Adrenal gland (tissue), 12 donors: ENCODE results near the gene HPS4. TPM values are rescaled to one million over a fixed set of nuclear protein-coding genes. Genes with fewer than 3 reads are reported as not detected.

Experiments used
- DNase-seq, 7 donors: peaks; one replicate each; pipeline ENCODE4 v3.0.0-alpha.2; 2019 to 2020
- H3K27ac ChIP-seq, 5 donors: fragments of 200-600 bp; sonication (generic) in 4 of 5; 1 replicate in 3 of 5; 2 replicates in 2 of 5; pipeline versions ENCODE4 v1.5.1 to v1.8.0; 2016 to 2020; ENCODE audit warnings: mild to moderate bottlenecking in 1 of 5
- H3K27me3 ChIP-seq: fragments of 200-600 bp; 2 replicates; pipeline ENCODE4 v1.8.0; 2021
- H3K36me3 ChIP-seq, 2 donors: fragments of 200-600 bp; replicated peaks in 1 of 2; 1 replicate in 1 of 2; 2 replicates in 1 of 2; pipeline versions ENCODE4 v1.5.1 to v1.8.0; 2018 to 2022
- H3K4me1 ChIP-seq, 2 donors: fragments of 200-600 bp; replicated peaks in 1 of 2; 1 replicate in 1 of 2; 2 replicates in 1 of 2; pipeline versions ENCODE4 v1.5.1 to v1.8.0; 2018 to 2021
- H3K4me3 ChIP-seq, 4 donors: fragments of 200-600 bp; sonication (generic) in 3 of 4; one replicate each; pipeline ENCODE4 v1.5.1; 2016 to 2018
- H3K9me3 ChIP-seq, 3 donors: fragments of 200-600 bp; sonication (generic) in 1 of 3; replicated peaks in 1 of 3; 1 replicate in 2 of 3; 2 replicates in 1 of 3; pipeline versions ENCODE4 v1.5.1 to v1.8.0; 2016 to 2021
- CTCF ChIP-seq, 6 experiments: fragments of 450-650 bp in 4 of 6; fragments of 200-600 bp in 2 of 6; sonication (generic) in 1 of 6; IDR thresholded peaks; 1 replicate in 5 of 6; 2 replicates in 1 of 6; pipeline versions ENCODE4 v1.5.1 to v1.8.0; 2016 to 2021; ENCODE audit warnings: antibody characterized with exemption in 6 of 6, mild to moderate bottlenecking in 2 of 6, moderate library complexity in 1 of 6
- POLR2A ChIP-seq, 2 donors: fragments of 450-650 bp; IDR thresholded peaks; one replicate each; pipeline ENCODE4 v1.6.1; 2017; ENCODE audit warnings: antibody characterized with exemption in 2 of 2, mild to moderate bottlenecking in 2 of 2, moderate library complexity in 1 of 2
- WGBS, 4 donors: extraction: QIAGEN DNeasy Blood & Tissue Kit in 2 of 4; methylation state at CpG; one replicate each; pipeline versions ENCODE4 v1.1.5 to v1.1.7; 2013 to 2017; 5-methylcytosine and 5-hydroxymethylcytosine counted together
- intact Hi-C, 2 donors: fragments of 100-400 bp; cut with DNase I; formaldehyde crosslinking; loops; one replicate each; pipeline versions ENCODE4 v1.14.1 to v1.15.0; 2022 to 2023
- polyA plus RNA-seq, 3 donors: library from polyadenylated mRNA; stranded (reverse); fragments of 200-250 nt in 2 of 3; fragments of 350-450 nt in 1 of 3; fragmentation: Illumina TruSeq in 1 of 3; extraction: RNeasy Lipid Tissue Mini Kit (QIAGEN cat#74804) in 1 of 3; gene quantifications; one replicate each; pipeline ENCODE4 v1.2.3, GENCODE V29; 2013 to 2014
- total RNA-seq, 9 donors: library from RNA; depleted of rRNA in 4 of 9; stranded (reverse); fragments of >200 nt in 4 of 9; fragments of 120-200 nt in 1 of 9; fragmentation: NEBNext Ultra II Directional in 1 of 9; extraction: Animal tissue kit (Norgen Biotek cat#: 25700) in 1 of 9; gene quantifications; one replicate each; pipeline versions ENCODE4 v1.1.0 to v1.2.4, GENCODE V29; 2013 to 2023
- donor health status: healthy with polysubstance abuse.
- donor health status: Bipolar disorder and iron deficiency.
- donor health status: DM: yes; HTN: yes; CAD: no.
- donor health status: DM: no; HTN: no; CAD: no.
- donor health status: DM: no; HTN: no; CAD: no.
- donor health status: DM: yes; HTN: yes; CAD: no.

The HPS4 gene
- total and polyA plus RNA-seq, 12 donors = 19.9 to 38.6 (median 31.9) TPM

GRCh38 chr22:26461188-26461810 is 22.3 kb downstream of the HPS4 start:
- no peaks in the 10 kb centered on the region for H3K27me3 ChIP-seq
- intact Hi-C loops = loop anchor here (2.0 to 10.0 kb wide), 3 partner anchors 59 to 96 kb away; no protein-coding TSS in a partner anchor
- H3K27ac ChIP-seq = no peak overlapping the region
- DNase-seq = peak; percentile 57 to 82 (median 77)
- TF ChIP-seq CTCF (IDR thresholded peaks at IDR 0.05) (peak; percentile 59 to 79 (median 72)), POLR2A (IDR thresholded peaks at IDR 0.05) (no peak)
- WGBS, 4 donors = 14 to 25% (median 19%) methylated on average over 3 of the region's 3 CpGs
- no peaks in the 10 kb centered on the region for H3K9me3 ChIP-seq
- peaks cover 6 to 33% of the 10 kb centered on the region in 2 donors for H3K4me1 ChIP-seq
- no peak overlapping the region for H3K4me3 ChIP-seq
- H3K36me3 ChIP-seq = peaks cover 0 to 53% of the 10 kb centered on the region in 2 donors

- H3K27ac ChIP-seq = no peak overlapping the region
- H3K4me3 ChIP-seq = no peak overlapping the region
- intact Hi-C loops = loop anchor here (2.0 to 10.0 kb wide), 3 partner anchors 58 to 95 kb away; no protein-coding TSS in a partner anchor
- no peak for DNase-seq
- H3K27me3 ChIP-seq = no peaks in the 10 kb centered on the region
- peaks cover 0 to 49% of the 10 kb centered on the region in 2 donors for H3K36me3 ChIP-seq
- WGBS, 4 donors = 77 to 86% (median 84%) methylated on average over 6 of the region's 6 CpGs
- H3K4me1 ChIP-seq = peaks cover 6 to 33% of the 10 kb centered on the region in 2 donors
- no peaks in the 10 kb centered on the region for H3K9me3 ChIP-seq
- TF ChIP-seq CTCF (IDR thresholded peaks at IDR 0.05) (no peak), POLR2A (IDR thresholded peaks at IDR 0.05) (no peak)
These were observed 23.4 kb downstream of the HPS4 start for GRCh38 chr22:26460202-26460601.

- 93 to 98% (median 95%) methylated on average over 15 to 26 of the region's 26 CpGs for WGBS, 4 donors
- no peak for DNase-seq
- Histone ChIP-seq H3K4me1 (peaks cover 2 to 19% of the 10 kb centered on the region in 2 donors), H3K36me3 (peaks cover 0 to 44% of the 10 kb centered on the region in 2 donors), H3K4me3 (no peak overlapping the region), H3K27me3 (no peaks in the 10 kb centered on the region), H3K27ac (no peak overlapping the region), H3K9me3 (no peaks in the 10 kb centered on the region)
- intact Hi-C loops = no loop called here
- TF ChIP-seq CTCF (IDR thresholded peaks at IDR 0.05) (no peak), POLR2A (IDR thresholded peaks at IDR 0.05) (no peak)
These were observed 25.8 kb downstream of the HPS4 start for GRCh38 chr22:26457661-26458272.

- H3K4me3 ChIP-seq = no peak overlapping the region
- no peak overlapping the region for H3K27ac ChIP-seq
- peaks cover 0 to 63% of the 10 kb centered on the region in 2 donors for H3K36me3 ChIP-seq
- no peak for TF ChIP-seq POLR2A (IDR thresholded peaks at IDR 0.05)
- TF ChIP-seq CTCF (IDR thresholded peaks at IDR 0.05) = no peak
- H3K4me1 ChIP-seq = no peaks in the 10 kb centered on the region
- DNase-seq = no peak
- WGBS, 4 donors = 88 to 90% (median 89%) methylated on average over 5 of the region's 5 CpGs
- H3K9me3 ChIP-seq = no peaks in the 10 kb centered on the region
- H3K27me3 ChIP-seq = no peaks in the 10 kb centered on the region
- intact Hi-C loops = no loop called here
These were observed 29.6 kb downstream of the HPS4 start for GRCh38 chr22:26453812-26454500.
